Measurements from ENCODE around the gene MOCOS.

DNA sequence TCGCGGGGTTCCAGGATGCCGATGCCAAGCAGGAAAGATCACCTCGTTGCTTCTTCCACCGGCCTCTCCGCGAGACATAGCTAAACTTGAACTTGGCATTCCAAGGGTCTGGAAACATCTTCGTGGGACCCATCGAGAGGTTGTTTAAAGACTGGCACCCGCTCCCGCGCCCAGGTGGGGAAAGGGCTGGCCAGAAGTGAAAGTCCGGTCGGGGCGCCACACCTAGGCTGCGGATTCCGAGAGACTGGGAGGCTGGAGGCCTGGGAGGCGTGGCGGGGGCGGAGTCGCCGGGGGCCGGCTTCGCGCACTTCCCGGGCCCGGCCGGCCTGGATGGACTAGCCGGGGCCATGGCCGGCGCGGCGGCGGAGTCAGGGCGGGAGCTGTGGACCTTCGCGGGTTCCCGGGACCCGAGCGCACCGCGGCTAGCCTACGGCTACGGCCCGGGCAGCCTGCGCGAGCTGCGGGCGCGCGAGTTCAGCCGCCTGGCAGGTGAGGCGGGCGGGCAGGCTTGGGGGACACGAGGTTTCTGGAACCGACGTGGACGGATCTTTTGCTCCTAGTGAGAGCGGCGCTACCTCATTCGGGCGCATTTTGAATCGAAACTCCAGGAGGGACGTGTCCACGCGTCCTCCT is at the start of gene MOCOS:
- no peak for TF ChIP-seq CTCF (IDR thresholded peaks at IDR 0.05)
- no peak for TF ChIP-seq POLR2A (IDR thresholded peaks at IDR 0.05)
- no peak for TF ChIP-seq POLR2AphosphoS5 (IDR thresholded peaks at IDR 0.05)
